Ishikawa (cell line): Measurements from ENCODE around the gene C1orf21.

Source experiments
- CEBPB ChIP-seq: IDR thresholded peaks from 2 replicates; pipeline ENCODE4 v1.6.1; 2012
- CREB1 ChIP-seq: IDR thresholded peaks from 2 replicates; pipeline ENCODE4 v1.6.1; 2012; ENCODE audit warnings: low read depth
- EGR1 ChIP-seq: IDR thresholded peaks from 2 replicates; pipeline ENCODE4 v1.6.1; 2012
- EP300 ChIP-seq: IDR thresholded peaks from 2 replicates; pipeline ENCODE4 v1.6.1; 2012; ENCODE audit warnings: borderline replicate concordance
- FOXM1 ChIP-seq: IDR thresholded peaks from 2 replicates; pipeline ENCODE4 v1.6.1; 2012; ENCODE audit warnings: low read depth, borderline replicate concordance
- NFIC ChIP-seq: IDR thresholded peaks from 2 replicates; pipeline ENCODE4 v1.6.1; 2012
- RAD21 ChIP-seq: IDR thresholded peaks from 2 replicates; pipeline ENCODE4 v1.6.1; 2012; ENCODE audit warnings: low read depth
- TAF1 ChIP-seq: IDR thresholded peaks from 2 replicates; pipeline ENCODE4 v1.6.1; 2012; ENCODE audit warnings: low read depth, mild to moderate bottlenecking
- TCF12 ChIP-seq: IDR thresholded peaks from 2 replicates; pipeline ENCODE4 v1.6.1; 2012; ENCODE audit warnings: low read depth
- TEAD4 ChIP-seq: IDR thresholded peaks from 2 replicates; pipeline ENCODE4 v1.6.1; 2012
- YY1 ChIP-seq: IDR thresholded peaks from 2 replicates; pipeline ENCODE4 v1.6.1; 2012; ENCODE audit warnings: low read depth
- ZBTB7A ChIP-seq: IDR thresholded peaks from 2 replicates; pipeline ENCODE4 v1.6.1; 2012; ENCODE audit warnings: low read depth
- TF ChIP-seq, protein P1 (sequence below): IDR thresholded peaks from 2 replicates; pipeline ENCODE4 v1.6.1; 2012
- TF ChIP-seq, protein P2 (sequence below): IDR thresholded peaks from 2 replicates; pipeline ENCODE4 v1.6.1; 2012; ENCODE audit warnings: low read depth, mild to moderate bottlenecking
- TF ChIP-seq, protein P3 (sequence below): IDR thresholded peaks from 2 replicates; pipeline ENCODE4 v1.6.1; 2012

C1orf21 gene

DNA sequence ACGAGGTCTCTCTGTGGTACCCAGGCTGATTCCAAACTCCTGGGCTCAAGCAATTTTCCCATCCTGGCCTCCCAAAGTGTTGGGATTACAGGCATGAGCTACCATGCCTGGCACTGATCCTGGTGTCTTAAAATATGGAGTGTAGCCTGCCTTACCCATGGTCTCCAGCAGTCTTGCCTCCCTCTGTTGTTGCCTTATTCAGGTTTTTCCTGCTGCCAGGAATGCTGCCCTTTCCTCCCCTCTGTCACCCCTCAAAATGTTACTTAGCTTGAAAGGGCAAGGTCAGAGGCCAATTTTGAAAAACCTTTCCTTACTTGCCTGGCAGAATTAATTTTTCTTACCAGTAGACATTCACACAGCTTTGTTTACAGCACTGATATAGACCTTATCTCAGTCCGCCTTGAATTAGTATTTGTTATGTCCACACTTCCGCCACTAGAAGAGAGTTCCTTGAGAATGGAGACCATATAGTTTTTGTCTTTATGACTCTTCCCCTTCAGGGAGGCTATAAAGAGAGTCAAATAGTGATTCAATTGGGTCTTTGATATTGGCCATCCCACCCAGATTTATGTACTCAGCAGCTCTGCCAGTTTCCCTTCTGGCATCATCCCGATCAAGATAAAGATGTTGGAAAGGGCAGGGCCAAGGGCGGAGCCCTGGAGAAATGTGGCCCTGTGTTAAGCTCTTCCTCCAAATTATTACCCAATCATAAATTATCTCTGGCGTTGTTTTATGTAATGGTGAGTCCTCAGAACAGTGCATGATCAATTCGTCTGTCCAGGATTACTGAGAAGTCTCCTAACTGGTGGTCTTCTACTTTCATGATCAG lies 38.8 kb downstream of the C1orf21 start:
- TF ChIP-seq EGR1 (no peak), TEAD4 (no peak), RAD21 (no peak), YY1 (no peak), TCF12 (no peak), ZBTB7A (no peak), EP300 (no peak), TAF1 (no peak), NFIC (no peak), CREB1 (no peak), FOXM1 (no peak), CEBPB (no peak)
- TF ChIP-seq, protein P1, sequence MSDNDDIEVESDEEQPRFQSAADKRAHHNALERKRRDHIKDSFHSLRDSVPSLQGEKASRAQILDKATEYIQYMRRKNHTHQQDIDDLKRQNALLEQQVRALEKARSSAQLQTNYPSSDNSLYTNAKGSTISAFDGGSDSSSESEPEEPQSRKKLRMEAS: no peak
- TF ChIP-seq, protein P2, sequence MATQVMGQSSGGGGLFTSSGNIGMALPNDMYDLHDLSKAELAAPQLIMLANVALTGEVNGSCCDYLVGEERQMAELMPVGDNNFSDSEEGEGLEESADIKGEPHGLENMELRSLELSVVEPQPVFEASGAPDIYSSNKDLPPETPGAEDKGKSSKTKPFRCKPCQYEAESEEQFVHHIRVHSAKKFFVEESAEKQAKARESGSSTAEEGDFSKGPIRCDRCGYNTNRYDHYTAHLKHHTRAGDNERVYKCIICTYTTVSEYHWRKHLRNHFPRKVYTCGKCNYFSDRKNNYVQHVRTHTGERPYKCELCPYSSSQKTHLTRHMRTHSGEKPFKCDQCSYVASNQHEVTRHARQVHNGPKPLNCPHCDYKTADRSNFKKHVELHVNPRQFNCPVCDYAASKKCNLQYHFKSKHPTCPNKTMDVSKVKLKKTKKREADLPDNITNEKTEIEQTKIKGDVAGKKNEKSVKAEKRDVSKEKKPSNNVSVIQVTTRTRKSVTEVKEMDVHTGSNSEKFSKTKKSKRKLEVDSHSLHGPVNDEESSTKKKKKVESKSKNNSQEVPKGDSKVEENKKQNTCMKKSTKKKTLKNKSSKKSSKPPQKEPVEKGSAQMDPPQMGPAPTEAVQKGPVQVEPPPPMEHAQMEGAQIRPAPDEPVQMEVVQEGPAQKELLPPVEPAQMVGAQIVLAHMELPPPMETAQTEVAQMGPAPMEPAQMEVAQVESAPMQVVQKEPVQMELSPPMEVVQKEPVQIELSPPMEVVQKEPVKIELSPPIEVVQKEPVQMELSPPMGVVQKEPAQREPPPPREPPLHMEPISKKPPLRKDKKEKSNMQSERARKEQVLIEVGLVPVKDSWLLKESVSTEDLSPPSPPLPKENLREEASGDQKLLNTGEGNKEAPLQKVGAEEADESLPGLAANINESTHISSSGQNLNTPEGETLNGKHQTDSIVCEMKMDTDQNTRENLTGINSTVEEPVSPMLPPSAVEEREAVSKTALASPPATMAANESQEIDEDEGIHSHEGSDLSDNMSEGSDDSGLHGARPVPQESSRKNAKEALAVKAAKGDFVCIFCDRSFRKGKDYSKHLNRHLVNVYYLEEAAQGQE: no peak
- TF ChIP-seq, protein P3, sequence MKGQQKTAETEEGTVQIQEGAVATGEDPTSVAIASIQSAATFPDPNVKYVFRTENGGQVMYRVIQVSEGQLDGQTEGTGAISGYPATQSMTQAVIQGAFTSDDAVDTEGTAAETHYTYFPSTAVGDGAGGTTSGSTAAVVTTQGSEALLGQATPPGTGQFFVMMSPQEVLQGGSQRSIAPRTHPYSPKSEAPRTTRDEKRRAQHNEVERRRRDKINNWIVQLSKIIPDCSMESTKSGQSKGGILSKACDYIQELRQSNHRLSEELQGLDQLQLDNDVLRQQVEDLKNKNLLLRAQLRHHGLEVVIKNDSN: no peak

DNA sequence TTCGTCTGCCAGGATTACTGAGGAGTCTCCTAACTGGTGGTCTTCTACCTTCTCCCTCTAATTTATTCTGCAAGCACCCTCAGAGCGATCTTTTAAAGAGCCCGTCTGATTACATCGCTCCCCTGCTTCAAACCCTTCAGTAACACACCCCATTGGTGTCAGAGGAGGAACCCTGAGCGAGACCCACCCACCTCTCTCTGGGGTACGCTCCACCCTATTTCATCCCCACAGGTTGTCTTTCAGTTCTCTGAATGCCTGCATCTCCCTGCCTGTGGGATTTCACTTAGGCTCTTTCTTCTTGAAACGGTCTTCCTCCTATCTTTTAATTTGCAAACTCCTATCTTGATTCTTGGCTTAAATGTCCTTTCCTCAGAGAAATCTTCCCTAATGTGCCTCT lies 39.4 kb downstream of the C1orf21 start:
- no peak for TF ChIP-seq FOXM1
- TF ChIP-seq CEBPB: no peak
- no peak for TF ChIP-seq RAD21
- TF ChIP-seq, protein P2: no peak
- TF ChIP-seq EGR1: no peak
- TF ChIP-seq TEAD4: no peak
- no peak for TF ChIP-seq TCF12
- no peak for TF ChIP-seq NFIC
- no peak for TF ChIP-seq TAF1
- TF ChIP-seq, protein P3: no peak
- TF ChIP-seq ZBTB7A: no peak
- TF ChIP-seq YY1: no peak
- no peak for TF ChIP-seq CREB1

DNA sequence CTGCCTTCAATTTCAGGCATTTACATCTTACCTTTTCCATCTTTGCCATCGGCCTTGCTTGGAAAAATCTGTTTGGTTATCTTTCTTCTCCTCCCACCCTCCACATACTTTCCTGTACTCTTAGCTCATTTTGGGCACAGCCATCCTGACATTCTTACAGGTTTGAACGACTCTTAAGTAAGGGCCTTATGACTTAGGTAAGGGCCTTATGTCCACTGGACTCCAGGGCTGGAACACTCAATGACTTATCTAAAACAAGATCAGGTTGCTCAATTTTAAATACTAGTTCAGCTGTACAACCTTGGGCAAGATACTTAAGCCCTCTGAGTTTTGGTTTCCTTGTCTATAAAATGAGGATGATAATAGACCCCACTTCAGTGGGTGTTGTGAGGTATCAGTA lies 40.9 kb downstream of the C1orf21 start:
- TF ChIP-seq RAD21: no peak
- no peak for TF ChIP-seq TEAD4
- TF ChIP-seq NFIC: no peak
- no peak for TF ChIP-seq CEBPB
- no peak for TF ChIP-seq FOXM1
- TF ChIP-seq TCF12: no peak
- TF ChIP-seq, protein P2: no peak
- TF ChIP-seq ZBTB7A: no peak
- TF ChIP-seq, protein P3: no peak
- TF ChIP-seq, protein P1: no peak

DNA sequence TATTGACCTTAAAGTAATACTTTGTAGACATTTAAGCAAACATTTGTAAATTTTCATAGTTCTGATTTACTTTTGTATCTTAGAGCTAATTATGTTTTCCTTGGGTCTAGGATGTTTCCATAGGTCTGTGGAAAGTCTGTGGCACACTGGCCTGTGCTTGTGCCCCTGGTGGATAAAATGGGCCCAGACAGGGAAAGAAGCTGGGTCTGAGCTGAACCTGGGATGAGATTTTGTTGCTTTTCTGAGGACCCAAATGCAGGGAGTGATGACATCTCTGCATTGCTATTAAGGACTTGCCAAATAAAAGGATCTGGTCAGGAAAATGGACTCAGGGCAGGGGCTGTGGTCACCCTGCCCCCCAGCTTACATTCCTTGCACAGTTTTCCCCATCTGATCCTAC lies 41.8 kb downstream of the C1orf21 start:
- TF ChIP-seq TCF12: no peak
- TF ChIP-seq, protein P2: no peak
- no peak for TF ChIP-seq TAF1
- no peak for TF ChIP-seq CREB1
- TF ChIP-seq, protein P3: no peak
- no peak for TF ChIP-seq EP300
- TF ChIP-seq CEBPB: no peak
- TF ChIP-seq ZBTB7A: no peak
- TF ChIP-seq NFIC: no peak
- no peak for TF ChIP-seq EGR1
- no peak for TF ChIP-seq FOXM1
- TF ChIP-seq, protein P1: no peak
